ENCODE measurements around the gene NDUFA7.
"Not testable (repeated sequence)": the region's sequence is repeated elsewhere in the genome, so short reads cannot be mapped to it uniquely, and the experiment has no call there.

The NDUFA7 gene

DNA sequence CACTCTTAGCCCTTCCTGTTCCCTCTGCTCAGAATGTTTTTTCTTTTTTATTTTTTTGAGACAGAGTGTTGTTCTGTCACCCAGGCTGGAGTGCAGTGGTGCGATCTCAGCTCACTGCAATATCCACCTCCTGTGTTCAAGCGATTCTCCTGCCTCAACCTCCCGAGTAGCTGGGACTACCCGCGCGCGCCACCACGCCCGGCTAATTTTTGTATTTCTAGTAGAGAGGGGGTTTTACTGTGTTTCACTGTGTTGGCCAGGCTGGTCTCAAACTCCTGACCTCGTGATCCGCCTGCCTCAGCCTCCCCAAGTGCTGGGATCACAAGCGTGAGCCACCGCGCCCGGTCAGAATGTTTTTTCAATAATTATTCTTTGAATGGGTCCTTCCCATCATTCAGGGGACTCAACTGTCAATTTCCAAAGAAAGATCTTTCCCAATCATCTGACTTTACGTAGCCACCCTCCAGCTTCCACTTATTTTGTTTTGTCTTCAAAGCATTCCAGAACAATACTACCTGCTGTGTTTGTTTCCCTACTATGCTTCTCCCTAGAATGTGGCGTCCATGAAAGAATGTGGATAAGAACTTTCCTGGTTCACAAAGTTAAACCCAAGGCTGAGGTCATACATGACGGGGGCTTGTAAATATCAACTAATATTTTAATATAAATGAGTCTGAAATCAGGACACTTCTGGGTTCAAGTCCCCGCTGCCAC, 1.2 kb downstream of the NDUFA7 start:
- DNase-seq (ENCODE audit: low read depth in 2 of 2) = no peak

DNA sequence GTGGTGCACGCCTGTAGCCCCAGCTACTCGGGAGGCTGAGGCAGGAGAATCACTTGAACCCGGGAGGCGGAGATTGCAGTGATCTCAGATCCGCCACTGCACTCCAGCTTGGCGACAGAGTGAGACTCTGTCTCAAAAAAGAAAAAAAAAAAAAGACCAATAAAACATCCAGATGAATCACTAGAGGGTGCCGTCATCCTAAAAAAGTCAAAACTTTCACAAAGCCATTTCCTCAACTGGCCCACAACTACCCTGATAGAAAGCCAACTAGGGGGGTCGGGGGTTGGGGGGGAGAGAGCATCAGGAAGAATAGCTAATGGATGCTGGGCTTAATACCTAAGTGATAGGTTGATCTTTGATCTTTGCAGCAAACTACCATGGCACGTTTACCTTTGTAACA, 2.3 kb downstream of the NDUFA7 start:
- not testable (repeated sequence) for DNase-seq (ENCODE audit: low read depth in 2 of 2)

DNA sequence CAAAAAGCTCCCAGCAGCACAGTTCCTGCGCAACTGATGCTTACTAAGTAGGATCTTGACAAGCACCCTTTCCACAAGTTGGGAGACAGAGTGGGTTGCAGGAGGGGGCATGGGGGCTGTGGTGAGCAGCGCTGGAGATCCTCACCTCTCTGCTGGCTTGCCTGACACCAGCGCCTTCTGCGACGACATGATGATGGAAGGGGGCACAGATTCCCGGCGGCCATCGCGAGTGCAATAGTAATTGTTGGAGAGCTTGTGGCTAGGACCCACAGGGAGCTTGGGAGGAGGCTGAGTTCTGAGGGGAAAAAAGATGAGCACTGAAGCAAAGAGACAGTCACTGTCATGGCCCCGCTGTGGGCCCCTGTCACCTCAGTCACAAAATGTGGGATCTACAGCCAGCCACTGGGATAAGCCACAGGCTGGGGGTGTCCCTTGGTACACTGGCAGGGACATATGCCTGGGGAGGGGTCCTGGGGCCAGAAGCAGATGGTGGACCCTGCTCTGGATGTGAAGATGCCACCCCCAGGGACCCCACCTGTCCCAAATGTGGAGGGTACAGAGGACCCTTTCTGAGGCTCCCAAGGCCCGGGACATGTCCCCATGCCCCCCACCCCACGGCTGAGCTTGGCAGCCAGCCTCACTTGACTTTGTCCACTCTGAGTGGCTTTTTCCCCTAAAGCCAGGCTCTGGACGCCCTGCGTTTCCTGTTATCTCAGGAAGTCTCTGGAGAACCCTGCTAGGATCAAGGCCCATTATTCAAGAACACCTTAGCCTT, 4.6 kb downstream of the NDUFA7 start:
- DNase-seq (ENCODE audit: low read depth in 2 of 2) = no peak

DNA sequence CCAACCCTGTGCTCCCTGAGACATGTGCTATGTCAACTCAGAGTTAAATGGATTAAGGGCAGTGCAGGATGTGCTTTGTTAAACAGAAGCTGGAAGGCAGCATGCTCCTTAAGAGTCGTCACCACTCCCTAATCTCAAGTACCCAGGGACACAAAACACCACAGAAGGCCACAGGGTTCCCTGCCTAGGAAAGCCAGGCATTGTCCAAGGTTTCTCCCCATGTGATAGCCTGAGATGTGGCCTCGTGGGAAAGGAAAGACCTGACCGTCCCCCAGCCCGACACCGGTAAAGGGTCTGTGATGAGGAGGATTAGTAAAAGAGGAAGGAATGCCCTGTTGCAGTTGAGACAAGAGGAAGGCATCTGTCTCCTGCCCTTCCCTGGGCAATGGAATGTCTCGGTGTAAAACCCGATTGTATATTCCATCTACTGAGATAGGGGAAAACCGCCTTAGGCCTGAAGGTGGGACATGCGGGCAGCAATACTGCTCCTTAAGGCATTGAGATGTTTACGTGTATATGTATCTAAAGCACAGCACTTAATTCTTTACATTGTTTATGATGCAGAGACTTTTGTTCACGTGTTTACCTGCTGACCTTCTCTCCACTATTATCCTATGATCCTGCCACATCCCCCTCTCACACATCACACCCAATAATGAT, 6.1 kb downstream of the NDUFA7 start:
- DNase-seq (ENCODE audit: low read depth in 2 of 2) = not testable (repeated sequence)

DNA sequence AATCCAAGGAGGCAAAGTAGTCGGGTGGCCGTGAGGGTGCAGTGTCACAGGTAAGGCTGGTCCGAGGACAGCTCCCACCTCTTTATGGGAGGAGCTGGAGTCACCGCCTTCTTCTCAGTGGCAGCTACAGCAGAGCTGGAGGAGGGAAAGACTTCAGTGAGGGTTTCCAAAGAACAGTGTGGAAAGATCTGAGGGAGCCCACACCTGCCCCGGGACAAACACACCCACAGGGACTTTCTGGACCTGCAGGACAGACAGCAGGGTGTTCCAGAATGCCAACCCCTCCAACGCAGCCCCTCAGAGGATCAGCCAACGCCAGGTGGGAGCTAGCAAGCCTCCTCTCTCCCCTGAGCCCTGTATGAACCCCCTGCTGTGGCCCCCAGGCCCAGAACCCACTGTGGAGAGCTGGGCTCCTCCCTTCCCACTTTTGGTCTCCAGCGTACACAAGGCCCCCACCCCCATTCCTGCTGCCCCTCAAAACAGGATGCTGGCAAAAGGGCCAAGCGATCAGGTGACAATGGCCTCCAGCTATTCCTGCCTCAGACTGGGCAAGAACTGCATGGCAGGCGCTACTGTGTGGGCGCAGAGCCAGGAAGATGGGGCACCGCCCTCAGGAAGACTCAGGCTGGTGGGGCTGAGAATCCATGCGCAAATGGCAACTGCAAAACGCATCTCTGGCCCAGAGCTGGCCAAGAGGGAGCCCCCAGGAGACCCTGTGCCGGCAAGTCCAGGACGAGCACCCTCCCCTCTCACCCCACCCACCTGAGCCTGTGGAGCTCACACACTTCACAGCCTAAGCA, 9.5 kb downstream of the NDUFA7 start:
- DNase-seq (ENCODE audit: low read depth in 2 of 2) = no peak

DNA sequence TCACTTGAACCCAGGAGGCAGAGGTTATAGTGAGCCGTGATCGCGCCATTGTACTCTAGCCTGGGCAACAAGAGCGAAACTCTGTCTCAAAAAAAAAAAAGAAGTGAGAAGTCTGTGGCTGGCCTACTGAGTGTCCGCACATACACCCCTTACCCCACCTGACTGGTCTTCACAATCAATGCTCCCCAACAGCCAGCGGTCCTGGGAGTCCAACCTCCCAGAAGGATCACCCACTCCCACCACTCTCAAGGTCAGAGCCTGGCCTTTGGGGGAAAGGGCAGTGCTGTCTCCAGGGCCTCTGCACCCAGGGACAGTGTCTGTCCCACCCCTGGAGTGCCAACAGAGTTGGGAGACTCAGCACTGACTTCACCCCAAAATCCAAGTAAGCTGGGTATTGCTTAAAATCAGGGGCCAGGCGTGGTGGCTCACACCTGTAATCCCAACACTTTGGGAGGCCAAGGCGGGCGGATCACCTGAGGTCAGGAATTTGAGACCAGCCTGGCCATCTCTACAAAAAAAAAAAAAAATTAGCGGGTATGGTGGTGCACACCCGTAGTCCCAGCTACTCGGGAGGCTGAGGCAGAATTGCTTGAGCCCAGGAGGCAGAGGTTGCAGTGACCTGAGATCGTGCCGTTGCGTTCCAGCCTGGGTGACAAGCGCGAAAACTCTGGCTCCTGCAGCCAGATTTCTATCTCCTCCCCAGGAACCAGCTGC, 10.7 kb downstream of the NDUFA7 start:
- DNase-seq (ENCODE audit: low read depth in 2 of 2) = no peak

DNA sequence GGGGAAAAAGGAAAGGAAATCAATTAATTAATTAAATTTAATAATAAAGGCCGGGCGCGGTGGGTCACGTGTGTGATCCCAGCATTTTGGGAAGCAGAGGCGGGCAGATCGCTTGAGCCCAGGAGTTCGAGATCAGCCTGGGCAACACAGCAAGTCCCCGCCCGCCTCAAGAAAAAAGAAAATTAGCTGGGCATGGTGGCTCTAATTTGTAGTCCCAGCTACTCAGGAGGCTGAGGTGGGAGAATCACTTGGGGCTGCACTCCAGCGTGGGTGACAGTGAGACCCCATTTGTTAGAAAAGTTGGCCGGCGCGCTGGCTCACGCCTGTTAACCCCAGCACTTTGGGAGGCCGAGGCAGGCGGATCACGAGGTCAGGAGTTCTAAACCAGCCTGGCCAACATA, 12.3 kb downstream of the NDUFA7 start:
- no peak for DNase-seq (ENCODE audit: low read depth in 2 of 2)

DNA sequence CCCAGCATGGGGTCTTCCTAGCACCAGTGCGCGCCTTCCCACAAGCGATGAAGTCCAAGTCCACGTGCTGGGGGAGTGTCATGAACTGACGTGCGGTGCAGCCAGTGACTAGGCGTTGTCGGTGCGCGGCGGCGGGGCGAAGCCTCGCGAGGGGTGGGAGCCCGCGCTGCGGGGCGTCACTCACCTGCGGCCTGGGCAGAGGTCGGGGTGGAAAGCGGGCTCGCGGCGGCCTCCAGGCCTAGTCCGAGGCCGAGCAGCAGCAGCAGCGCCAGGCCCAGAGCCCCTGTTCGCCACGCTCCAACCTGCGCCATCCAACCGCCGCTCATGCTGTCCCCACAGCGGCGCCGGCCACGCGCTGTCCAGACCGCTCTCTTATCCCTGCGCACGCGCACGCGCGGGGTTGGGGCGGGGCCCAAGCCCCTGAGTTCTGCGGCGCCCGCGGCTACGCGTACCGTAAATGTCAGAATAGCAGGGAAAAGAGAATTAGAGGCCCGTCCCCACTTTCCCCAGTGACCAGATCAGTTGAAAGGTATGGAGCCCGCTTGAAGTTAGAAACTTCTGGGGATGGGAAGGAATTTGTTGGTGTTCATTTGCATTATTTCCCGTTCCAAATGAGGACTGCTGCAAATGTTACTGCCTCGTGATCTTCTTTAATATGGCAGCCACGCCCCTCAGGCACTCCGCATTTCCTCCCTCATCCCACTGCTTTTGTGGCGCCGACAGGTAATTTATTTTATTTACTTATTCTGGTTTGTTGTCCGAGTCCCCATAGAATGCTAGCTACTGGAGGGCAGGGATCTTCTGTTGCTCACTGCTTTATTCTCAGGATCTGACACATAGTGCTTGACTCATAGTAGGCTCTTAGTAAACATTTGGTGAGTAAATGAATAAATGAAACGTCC, 13.0 kb downstream of the NDUFA7 start, which contains the start of gene CD320:
CD320 (minus strand) TSS at position 394 of the 902 bp plus-strand sequence; CDS start at position 326, 68 bp downstream.
- DNase-seq (ENCODE audit: low read depth in 2 of 2) = peak; percentile 73 to 81

DNA sequence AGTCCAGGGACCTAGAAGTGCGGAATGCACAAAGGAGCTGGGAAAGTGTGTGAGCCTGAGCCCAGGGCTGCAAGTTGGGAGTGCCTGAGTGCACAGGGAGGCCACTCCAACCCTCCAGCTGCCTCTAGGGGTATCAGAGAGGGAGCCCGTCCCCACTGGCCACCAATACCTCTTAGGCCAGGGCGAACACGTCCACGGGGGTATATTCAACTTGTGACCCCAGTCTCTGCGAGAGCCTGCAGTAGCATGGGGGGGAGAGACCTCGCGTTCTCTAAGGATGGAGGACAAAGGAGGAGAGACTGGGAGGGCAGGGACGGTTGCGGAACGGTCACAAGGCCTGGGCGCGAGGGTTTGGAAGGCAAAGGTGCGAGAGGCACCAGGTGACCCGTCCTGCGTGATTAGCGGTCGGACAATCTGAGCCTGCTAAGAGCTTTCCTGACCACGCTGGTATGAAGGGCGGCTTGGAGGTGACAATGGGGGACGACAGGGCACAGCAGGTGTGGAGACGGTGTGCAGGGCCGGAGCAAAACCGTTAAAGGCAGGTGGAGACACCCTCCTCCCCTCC, 13.7 kb downstream of the NDUFA7 start:
- no peak for DNase-seq (ENCODE audit: low read depth in 2 of 2)

DNA sequence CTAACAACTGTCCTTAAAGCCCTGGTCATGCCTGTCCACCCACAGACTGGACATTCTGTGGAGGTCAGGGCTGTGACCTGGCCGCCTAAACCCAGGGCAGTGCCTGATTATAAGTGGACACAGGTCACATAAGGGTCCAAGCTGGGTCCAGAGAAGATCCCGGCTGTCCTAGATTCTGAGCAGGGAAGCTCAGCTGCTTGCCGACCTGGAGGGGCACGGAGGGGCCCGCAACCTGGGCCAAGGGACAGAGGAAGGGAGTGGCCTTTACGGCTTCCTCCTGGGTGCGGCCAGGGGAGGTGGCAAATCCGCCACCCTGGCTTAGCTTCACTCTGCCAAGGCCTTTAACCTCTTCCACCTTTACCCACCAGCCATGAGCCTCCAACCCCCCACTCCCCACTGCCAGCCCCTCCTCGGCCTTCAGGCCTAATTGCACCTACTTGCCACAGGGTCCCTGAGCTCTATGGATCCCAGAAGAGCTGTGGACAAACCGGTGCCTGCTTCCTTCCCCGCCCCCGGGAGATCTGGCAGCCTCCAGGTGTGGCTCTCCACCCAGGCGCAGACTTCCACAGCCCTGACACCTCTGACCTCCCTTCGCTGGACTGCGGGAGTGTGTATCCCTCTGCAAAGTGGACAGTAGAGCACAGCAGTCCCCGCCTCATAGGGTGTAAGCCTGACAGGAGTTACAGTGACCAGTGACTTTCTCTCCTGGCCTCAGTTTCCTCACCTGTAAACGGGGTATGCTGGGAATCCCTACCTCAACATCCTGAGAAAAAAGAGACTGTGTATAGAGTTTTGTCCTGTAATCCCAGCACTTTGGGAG, 14.7 kb downstream of the NDUFA7 start:
- no peak for DNase-seq (ENCODE audit: low read depth in 2 of 2)

DNA sequence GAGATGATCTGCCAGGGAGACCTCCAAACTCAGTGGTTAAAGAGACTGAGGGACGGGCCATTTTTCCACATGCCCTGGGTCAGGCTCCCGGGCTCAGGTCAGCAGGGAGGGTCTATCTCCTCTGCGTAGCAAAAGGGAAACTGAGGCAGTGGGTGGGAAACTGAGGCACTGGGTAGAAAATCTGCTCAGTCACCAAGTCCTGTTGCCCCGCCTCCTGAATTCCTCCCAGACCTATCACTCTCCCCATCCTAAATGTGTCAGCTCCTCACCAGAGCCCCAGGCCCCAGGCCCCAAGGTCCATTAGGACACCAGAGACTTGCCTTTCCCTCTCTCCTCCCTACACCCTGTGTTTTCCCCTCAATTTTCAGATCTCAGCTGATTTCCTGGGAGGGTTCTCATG, 15.4 kb downstream of the NDUFA7 start:
- no peak for DNase-seq (ENCODE audit: low read depth in 2 of 2)

DNA sequence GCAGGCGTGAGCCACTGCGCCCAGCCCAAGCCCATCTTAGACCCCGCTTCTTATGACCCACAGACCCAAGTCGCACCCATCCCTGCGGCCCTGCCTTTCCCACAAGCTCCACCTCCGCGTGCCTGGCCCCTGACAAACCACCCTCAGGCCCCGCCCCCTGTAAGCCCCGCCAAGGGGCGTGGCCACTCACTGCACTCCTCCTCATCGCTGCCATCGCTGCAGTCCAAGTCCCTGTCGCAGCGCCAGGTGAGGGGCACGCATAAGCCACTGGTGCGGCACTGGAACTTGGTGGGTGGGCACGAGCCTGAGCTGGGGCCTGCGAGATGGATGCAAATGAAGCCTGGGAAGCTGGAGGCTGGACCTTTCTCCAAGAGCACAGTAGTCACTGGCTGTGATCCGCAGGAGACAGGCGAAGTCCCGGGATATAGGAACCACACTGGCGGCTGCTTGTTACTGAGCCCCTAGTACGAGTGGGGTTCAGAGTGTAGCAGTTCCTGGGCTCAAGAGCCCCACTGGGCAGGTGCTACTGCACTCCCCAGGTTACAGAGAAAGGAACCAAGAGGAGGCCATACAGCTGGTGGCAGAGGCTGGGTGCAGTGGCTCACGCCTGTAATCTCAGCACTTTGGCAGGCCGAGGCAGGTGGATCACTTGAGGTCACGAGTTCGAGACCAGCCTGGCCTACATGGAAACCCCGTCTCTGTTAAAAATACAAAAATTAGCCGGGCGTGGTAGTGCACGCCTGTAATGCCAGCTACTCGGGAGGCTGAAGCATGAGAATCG, 16.1 kb downstream of the NDUFA7 start:
- no peak for DNase-seq (ENCODE audit: low read depth in 2 of 2)

DNA sequence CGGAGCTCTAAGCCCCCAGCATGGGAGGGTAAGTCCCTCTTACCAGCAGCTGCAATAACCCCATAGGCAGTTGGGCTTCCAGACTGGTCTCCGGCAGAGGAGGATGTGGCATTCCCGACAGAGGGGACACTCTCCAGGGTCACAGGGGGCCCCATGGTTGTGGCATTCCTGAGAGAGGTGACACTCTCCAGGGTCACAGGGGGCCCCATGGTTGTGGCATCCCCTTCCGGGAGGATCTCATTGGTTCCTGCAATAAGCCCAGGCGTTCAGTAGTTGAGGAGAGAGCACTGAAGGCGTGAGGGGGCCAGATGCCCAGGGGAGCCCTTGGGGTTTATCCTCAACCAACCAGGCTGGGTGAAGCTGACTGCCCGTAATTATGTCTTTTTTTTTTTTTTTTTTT, 18.4 kb downstream of the NDUFA7 start:
- DNase-seq (ENCODE audit: low read depth in 2 of 2) = no peak

DNA sequence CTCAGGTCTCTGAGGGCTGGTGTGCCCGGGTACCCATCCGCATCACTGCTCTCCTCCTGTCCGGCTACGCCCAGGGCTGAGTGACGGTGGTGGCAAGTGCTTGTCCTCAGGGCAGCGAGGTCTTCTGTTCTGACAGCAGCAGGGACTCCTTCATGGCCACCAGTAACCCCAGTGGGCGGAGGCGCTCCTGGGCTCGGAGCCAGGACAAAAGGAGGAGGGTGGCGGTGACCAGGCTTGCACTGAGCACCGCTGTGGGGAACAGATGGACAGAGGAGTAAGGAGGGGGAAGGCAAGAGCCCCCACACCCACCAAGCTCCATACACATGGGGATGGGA, 18.9 kb downstream of the NDUFA7 start:
- DNase-seq (ENCODE audit: low read depth in 2 of 2) = no peak

DNA sequence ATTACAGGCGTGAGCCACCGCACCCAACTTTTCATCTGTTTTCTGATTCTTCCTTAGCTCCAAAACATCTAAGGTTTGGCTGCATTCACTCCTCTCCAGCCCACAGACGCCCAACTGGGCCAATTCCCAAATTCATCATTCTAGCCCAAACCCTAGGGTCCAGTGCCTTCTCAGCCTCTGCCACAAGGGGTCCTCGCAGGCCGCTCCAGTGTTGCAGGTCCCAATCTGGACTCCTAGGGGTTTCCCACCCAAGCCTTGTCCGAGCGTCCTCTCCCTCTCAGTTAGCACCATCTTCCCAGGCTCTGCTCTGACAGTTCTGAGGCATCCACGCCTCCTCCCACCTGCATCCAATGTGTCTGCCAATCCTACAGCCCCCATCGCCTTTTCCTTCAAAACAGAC, 29.8 kb downstream of the NDUFA7 start:
- DNase-seq (ENCODE audit: low read depth in 2 of 2) = not testable (repeated sequence)

DNA sequence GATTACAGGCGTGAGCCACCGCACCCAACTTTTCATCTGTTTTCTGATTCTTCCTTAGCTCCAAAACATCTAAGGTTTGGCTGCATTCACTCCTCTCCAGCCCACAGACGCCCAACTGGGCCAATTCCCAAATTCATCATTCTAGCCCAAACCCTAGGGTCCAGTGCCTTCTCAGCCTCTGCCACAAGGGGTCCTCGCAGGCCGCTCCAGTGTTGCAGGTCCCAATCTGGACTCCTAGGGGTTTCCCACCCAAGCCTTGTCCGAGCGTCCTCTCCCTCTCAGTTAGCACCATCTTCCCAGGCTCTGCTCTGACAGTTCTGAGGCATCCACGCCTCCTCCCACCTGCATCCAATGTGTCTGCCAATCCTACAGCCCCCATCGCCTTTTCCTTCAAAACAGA, 44.7 kb downstream of the NDUFA7 start:
- not testable (repeated sequence) for DNase-seq (ENCODE audit: low read depth in 2 of 2)

DNA sequence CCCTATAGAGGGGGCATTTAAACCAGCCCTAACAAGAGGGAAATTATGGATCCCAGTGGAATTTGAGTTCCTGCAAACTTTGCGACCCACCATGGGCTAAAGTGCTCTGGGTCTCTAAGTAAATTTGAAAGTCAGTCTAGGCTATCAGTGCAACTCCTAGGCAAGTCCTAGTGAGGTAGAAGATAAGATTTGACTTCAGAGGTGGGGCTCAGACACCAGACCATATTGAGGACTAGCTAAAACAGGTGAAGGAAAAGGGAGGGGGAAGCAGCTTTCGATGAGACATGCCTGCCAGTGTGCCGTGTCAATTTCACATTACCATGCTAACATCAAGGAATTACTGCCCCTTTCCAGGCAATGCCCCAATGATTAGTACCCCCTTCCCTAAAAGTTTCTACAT, 51.5 kb downstream of the NDUFA7 start:
- DNase-seq (ENCODE audit: low read depth in 2 of 2) = no peak

DNA sequence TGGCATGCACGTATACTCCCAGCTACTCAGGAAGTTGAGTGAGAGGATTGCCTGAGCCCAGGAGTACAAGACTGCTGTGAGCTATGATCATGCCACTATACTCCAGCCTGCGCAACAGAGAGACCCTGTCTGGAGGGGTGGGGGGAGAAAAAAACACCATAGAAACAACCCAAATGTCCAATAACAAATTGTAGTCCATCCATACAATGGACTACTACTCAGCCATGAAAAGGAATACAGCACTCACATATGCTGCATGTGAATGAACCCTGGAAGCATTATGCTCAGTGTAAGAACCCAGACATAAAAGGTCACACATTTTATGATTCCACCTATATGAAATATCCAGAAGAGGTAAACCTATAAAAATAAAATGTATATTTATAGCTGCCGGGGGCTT, 55.3 kb downstream of the NDUFA7 start:
- DNase-seq (ENCODE audit: low read depth in 2 of 2) = no peak
